ENCODE data around the gene SMYD3.

SMYD3 gene

DNA sequence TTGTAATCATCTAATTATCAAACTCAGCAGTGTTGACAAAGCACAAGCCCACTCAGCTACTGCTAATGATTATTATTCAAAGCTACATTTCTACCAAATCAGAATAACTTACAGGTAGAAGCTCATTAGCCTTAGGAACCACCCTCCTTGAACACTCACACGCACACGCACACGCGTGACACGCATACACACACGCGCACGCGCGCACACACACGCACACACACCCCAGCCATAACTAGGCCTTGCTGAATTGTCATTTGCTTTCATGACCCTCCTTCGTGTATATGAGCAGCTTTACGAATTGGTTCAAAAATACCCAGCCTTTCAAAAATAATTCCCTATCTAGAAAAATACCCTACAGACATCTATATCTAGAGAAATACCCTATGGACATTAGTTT, 195.6 kb downstream of the SMYD3 start:
- Histone ChIP-seq H2AFZ (ENCODE audit: low read depth, low read length, severe bottlenecking) (no peak overlapping the region), H4K20me1 (ENCODE audit: low read depth, low read length) (no peaks in the 10 kb centered on the region), H3K4me2 (ENCODE audit: low read depth, low read length, poor library complexity, severe bottlenecking) (no peak overlapping the region), H3K79me2 (ENCODE audit: insufficient read depth, low read length) (no peaks in the 10 kb centered on the region), H3K27ac (ENCODE audit: low read depth, low read length) (no peak overlapping the region), H3K9ac (ENCODE audit: low read length) (no peak overlapping the region), H3K9me2 (replicated peaks; ENCODE audit: insufficient read depth, low read length) (no peaks in the 10 kb centered on the region), H3K27me3 (ENCODE audit: low read length) (no peaks in the 10 kb centered on the region), H3F3A (ENCODE audit: insufficient read depth) (no peaks in the 10 kb centered on the region), H3K36me3 (ENCODE audit: low read length) (no peaks in the 10 kb centered on the region), H3K4me3 (ENCODE audit: insufficient read depth, low read length, poor library complexity, severe bottlenecking) (no peak overlapping the region), H3K9me3 (ENCODE audit: insufficient read depth, low read length) (no peaks in the 10 kb centered on the region)
- TF ChIP-seq, protein P1, sequence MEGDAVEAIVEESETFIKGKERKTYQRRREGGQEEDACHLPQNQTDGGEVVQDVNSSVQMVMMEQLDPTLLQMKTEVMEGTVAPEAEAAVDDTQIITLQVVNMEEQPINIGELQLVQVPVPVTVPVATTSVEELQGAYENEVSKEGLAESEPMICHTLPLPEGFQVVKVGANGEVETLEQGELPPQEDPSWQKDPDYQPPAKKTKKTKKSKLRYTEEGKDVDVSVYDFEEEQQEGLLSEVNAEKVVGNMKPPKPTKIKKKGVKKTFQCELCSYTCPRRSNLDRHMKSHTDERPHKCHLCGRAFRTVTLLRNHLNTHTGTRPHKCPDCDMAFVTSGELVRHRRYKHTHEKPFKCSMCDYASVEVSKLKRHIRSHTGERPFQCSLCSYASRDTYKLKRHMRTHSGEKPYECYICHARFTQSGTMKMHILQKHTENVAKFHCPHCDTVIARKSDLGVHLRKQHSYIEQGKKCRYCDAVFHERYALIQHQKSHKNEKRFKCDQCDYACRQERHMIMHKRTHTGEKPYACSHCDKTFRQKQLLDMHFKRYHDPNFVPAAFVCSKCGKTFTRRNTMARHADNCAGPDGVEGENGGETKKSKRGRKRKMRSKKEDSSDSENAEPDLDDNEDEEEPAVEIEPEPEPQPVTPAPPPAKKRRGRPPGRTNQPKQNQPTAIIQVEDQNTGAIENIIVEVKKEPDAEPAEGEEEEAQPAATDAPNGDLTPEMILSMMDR (IDR thresholded peaks at IDR 0.05; ENCODE audit: insufficient read depth, low read length, poor library complexity, severe bottlenecking), result no peak
- TF ChIP-seq EZH2phosphoT487 (conservative IDR thresholded peaks at IDR 0.05; ENCODE audit: low read length), result no peak

DNA sequence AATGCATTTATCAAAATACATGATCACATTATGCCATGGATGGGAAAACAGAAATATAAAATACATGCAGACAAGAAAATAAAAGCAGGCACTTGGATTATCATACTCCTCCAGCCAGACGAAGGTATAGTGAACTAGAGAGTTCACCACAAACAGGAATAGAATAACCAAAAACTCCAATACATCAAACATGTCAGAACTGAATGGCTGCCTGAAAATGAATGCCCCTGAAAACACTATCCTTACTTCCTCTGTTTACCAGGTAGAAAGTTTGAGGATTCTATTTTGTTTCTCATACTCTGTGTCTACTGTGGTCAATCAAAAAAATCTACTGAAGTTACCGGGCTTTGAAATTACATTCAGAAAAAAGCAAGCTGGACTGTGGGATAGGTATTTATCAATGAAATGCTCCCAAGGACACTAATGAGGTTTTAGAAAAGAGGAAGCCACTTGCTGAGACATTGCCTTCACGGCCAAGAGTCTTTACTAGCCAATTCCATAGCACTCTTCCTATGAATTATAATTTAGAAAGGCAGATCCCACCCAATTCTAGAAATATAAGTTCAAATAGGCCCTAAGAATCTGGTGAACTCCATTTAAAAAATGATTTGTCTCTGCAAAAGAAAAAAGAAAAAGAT, 197.7 kb downstream of the SMYD3 start:
- Histone ChIP-seq H3F3A (ENCODE audit: insufficient read depth) (no peaks in the 10 kb centered on the region), H3K27ac (ENCODE audit: low read depth, low read length) (no peak overlapping the region), H2AFZ (ENCODE audit: low read depth, low read length, severe bottlenecking) (no peak overlapping the region), H3K4me3 (ENCODE audit: insufficient read depth, low read length, poor library complexity, severe bottlenecking) (no peak overlapping the region), H3K9me2 (replicated peaks; ENCODE audit: insufficient read depth, low read length) (no peaks in the 10 kb centered on the region), H4K20me1 (ENCODE audit: low read depth, low read length) (no peaks in the 10 kb centered on the region), H3K79me2 (ENCODE audit: insufficient read depth, low read length) (no peaks in the 10 kb centered on the region), H3K4me2 (ENCODE audit: low read depth, low read length, poor library complexity, severe bottlenecking) (no peak overlapping the region), H3K27me3 (ENCODE audit: low read length) (no peaks in the 10 kb centered on the region), H3K9ac (ENCODE audit: low read length) (no peak overlapping the region), H3K36me3 (ENCODE audit: low read length) (no peaks in the 10 kb centered on the region), H3K9me3 (ENCODE audit: insufficient read depth, low read length) (no peaks in the 10 kb centered on the region)
- TF ChIP-seq, protein P1 (IDR thresholded peaks at IDR 0.05; ENCODE audit: insufficient read depth, low read length, poor library complexity, severe bottlenecking), result no peak
- no peak for TF ChIP-seq EZH2phosphoT487 (conservative IDR thresholded peaks at IDR 0.05; ENCODE audit: low read length)

DNA sequence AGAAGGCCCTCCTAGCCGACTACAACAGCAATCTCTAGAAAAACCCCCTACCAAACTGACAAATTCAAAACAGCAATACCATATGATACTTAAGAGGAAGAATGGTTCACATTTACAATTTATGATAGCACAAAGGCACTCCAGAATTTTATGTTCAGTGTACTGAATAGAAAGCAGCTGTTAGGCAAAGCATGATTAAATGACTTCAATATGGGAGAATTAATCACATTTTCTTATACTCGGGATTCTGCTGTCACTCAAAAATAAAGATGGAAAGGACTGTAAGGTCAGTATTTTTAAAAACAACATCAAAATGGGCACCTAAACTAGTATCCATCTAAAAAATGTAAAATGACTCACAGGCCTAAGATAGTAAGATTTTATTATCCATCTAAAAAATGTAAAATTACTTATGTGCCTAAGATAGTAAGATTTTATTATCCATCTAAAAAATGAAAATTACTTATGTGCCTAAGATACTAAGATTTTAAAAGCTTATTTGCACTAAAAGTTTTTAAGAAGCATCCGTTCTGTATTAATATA, 198.5 kb downstream of the SMYD3 start:
- Histone ChIP-seq H3K79me2 (ENCODE audit: insufficient read depth, low read length) (no peaks in the 10 kb centered on the region), H3K4me2 (ENCODE audit: low read depth, low read length, poor library complexity, severe bottlenecking) (no peak overlapping the region), H3K9me3 (ENCODE audit: insufficient read depth, low read length) (no peaks in the 10 kb centered on the region), H2AFZ (ENCODE audit: low read depth, low read length, severe bottlenecking) (no peak overlapping the region), H3K27ac (ENCODE audit: low read depth, low read length) (no peak overlapping the region), H4K20me1 (ENCODE audit: low read depth, low read length) (no peaks in the 10 kb centered on the region), H3K9me2 (replicated peaks; ENCODE audit: insufficient read depth, low read length) (no peaks in the 10 kb centered on the region), H3K4me3 (ENCODE audit: insufficient read depth, low read length, poor library complexity, severe bottlenecking) (no peak overlapping the region), H3F3A (ENCODE audit: insufficient read depth) (no peaks in the 10 kb centered on the region), H3K36me3 (ENCODE audit: low read length) (no peaks in the 10 kb centered on the region), H3K27me3 (ENCODE audit: low read length) (no peaks in the 10 kb centered on the region), H3K9ac (ENCODE audit: low read length) (no peak overlapping the region)
- TF ChIP-seq, protein P1 (IDR thresholded peaks at IDR 0.05; ENCODE audit: insufficient read depth, low read length, poor library complexity, severe bottlenecking), result no peak
- TF ChIP-seq EZH2phosphoT487 (conservative IDR thresholded peaks at IDR 0.05; ENCODE audit: low read length), result no peak
